NB4 (cell line): ENCODE measurements around the gene HOXB6.
A peak's percentile ranks its signal among the peaks of the same experiment; 100 is the strongest.

Source experiments
- DNase-seq: peaks from one replicate; pipeline ENCODE4 v3.0.0; 2010; ENCODE audit warnings: low read depth
- H3K4me3 ChIP-seq: one replicate; pipeline ENCODE4 v1.5.1; 2011; ENCODE audit warnings: mild to moderate bottlenecking, low read depth, low read length, moderate library complexity
- CTCF ChIP-seq: IDR thresholded peaks from one replicate; pipeline ENCODE4 v1.5.1; 2012; ENCODE audit warnings: low read depth, low read length
- MAX ChIP-seq: IDR thresholded peaks from 2 replicates; pipeline ENCODE4 v1.6.1; 2011; ENCODE audit warnings: low read depth, low read length
- MYC ChIP-seq: IDR thresholded peaks from 2 replicates; pipeline ENCODE4 v1.6.1; 2011; ENCODE audit warnings: low read depth, low read length
- POLR2A ChIP-seq: IDR thresholded peaks from 2 replicates; pipeline ENCODE4 v1.6.1; 2011; ENCODE audit warnings: mild to moderate bottlenecking; ENCODE audit not compliant: insufficient read length; ENCODE audit errors: extremely low read depth

The HOXB6 gene

GRCh38 chr17:48627118-48627597, 22.4 kb upstream of the HOXB6 start:
- TF ChIP-seq CTCF (no peak), POLR2A (no peak), MAX (no peak), MYC (no peak)
- H3K4me3 ChIP-seq: no peak overlapping the region
- DNase-seq: no peak

- TF ChIP-seq MYC (peak; percentile 82; the same call in 1 of the 2 replicates), CTCF (no peak), POLR2A (peak; percentile 41), MAX (peak; percentile 66)
- DNase-seq: peak; percentile 45
- peak within 1 kb of the TSS; percentile 46 for H3K4me3 ChIP-seq
Observed at GRCh38 chr17:48626245-48627117, 21.7 kb upstream of the HOXB6 start, which contains the start of gene HOXB9. Gene HOXB9 (minus strand): TSS chr17:48626358. CDS start chr17:48626269, 89 bp downstream.

GRCh38 chr17:48625495-48626244, 20.9 kb upstream of the HOXB6 start:
- DNase-seq: peak; percentile 53
- peak; percentile 73; the same call in 1 of the 2 replicates for TF ChIP-seq MYC
- TF ChIP-seq MAX: peak; percentile 69
- no peak for TF ChIP-seq CTCF
- TF ChIP-seq POLR2A: peak; percentile 20
- peak overlapping the region; percentile 46 for H3K4me3 ChIP-seq

GRCh38 chr17:48624544-48625494, 20.0 kb upstream of the HOXB6 start:
- H3K4me3 ChIP-seq: peak overlapping the region; percentile 46
- DNase-seq: peak; percentile 56

More at GRCh38 chr17:48624544-48625494, 20.0 kb upstream of the HOXB6 start:
- TF ChIP-seq CTCF: no peak
- peak; percentile 39 for TF ChIP-seq MAX
- TF ChIP-seq MYC: peak; percentile 67; the same call in 1 of the 2 replicates
- TF ChIP-seq POLR2A: peak; percentile 78
